C1 segment of cervical spinal cord (tissue), 14 donors: Measurements from ENCODE around the gene TINCR.
"Not testable (repeated sequence)": the region's sequence is repeated elsewhere in the genome, so short reads cannot be mapped to it uniquely, and the experiment has no call there.

Experiments
- DNase-seq, 14 donors: peaks; one replicate each; lab custom pipeline; 2025; lab: John Stamatoyannopoulos, UW

Gene TINCR

GRCh38 chr19:5567360-5567969 is at the start of gene TINCR:
Gene TINCR (minus strand): TSS chr19:5567953.
- DNase-seq, result no peak

GRCh38 chr19:5617080-5617479 is 49.3 kb upstream of the TINCR start:
- no peak for DNase-seq

GRCh38 chr19:5615756-5616327 is 48.1 kb upstream of the TINCR start:
- DNase-seq, result no peak

GRCh38 chr19:5612891-5613865 is 45.4 kb upstream of the TINCR start:
- DNase-seq, result no peak

- DNase-seq, result no peak
Observed at GRCh38 chr19:5609881-5610448, 42.2 kb upstream of the TINCR start.

GRCh38 chr19:5608766-5609165 is 41.0 kb upstream of the TINCR start:
- not testable (repeated sequence) for DNase-seq

- no peak for DNase-seq
Observed at GRCh38 chr19:5608291-5608690, 40.5 kb upstream of the TINCR start.

- no peak for DNase-seq
Observed at GRCh38 chr19:5607318-5608275, 39.8 kb upstream of the TINCR start.

GRCh38 chr19:5605362-5605761 is 37.6 kb upstream of the TINCR start:
- no peak for DNase-seq

GRCh38 chr19:5603626-5604025 is 35.9 kb upstream of the TINCR start:
- DNase-seq, result no peak

GRCh38 chr19:5600797-5601196 is 33.0 kb upstream of the TINCR start:
- no peak for DNase-seq

- no peak for DNase-seq
Observed at GRCh38 chr19:5595745-5596144, 28.0 kb upstream of the TINCR start.

GRCh38 chr19:5595129-5595528 is 27.4 kb upstream of the TINCR start:
- DNase-seq, result no peak

- no peak for DNase-seq
Observed at GRCh38 chr19:5594521-5594950, 26.8 kb upstream of the TINCR start.

- DNase-seq, result no peak
Observed at GRCh38 chr19:5593343-5594255, 25.8 kb upstream of the TINCR start.

GRCh38 chr19:5592531-5593342 is 25.0 kb upstream of the TINCR start:
- no peak for DNase-seq

GRCh38 chr19:5591476-5591875 is 23.7 kb upstream of the TINCR start:
- DNase-seq, result no peak

GRCh38 chr19:5590865-5591154 is 23.1 kb upstream of the TINCR start:
- DNase-seq, result no peak

- no peak for DNase-seq
Observed at GRCh38 chr19:5590151-5590864, 22.6 kb upstream of the TINCR start.
